IPS-18c (cell line): Measurements from ENCODE around the gene RPEL1.
"Not testable (repeated sequence)": the region's sequence is repeated elsewhere in the genome, so short reads cannot be mapped to it uniquely, and the experiment has no call there.

Experiments used
- H3K4me3 ChIP-seq: 2 replicates; pipeline ENCODE4 v1.7.0; 2013; ENCODE audit warnings: low read depth, mild to moderate bottlenecking, low read length, moderate library complexity; ENCODE audit not compliant: insufficient read depth
- H3K9me3 ChIP-seq: one replicate; pipeline ENCODE4 v1.6.1; 2013; ENCODE audit warnings: mild to moderate bottlenecking, low read length, moderate library complexity; ENCODE audit not compliant: control insufficient read depth, insufficient read depth

Gene RPEL1

DNA sequence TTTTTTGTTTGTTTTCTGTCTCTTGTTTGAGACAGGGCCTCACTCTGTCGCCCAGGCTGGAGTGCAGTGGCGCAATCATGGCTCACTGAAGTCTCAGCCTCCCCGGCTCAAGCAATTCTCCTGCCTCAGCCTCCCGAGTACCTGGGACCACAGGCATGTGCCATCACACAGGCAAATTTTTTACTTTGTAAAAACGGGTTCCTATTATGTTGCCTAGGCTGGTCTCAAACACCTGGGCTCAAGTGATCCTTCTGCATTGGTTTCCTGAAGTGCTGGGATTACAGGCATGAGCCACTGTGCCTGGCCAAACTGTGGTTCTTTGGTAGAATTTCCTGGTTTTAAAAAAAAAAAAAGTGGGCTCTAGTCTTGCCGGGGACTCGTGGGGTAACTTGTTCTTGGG, at the start of gene RPEL1:
Gene RPEL1 (plus strand): TSS at position 301 of the 400 bp plus-strand sequence. CDS start 110 bp downstream, outside the sequence.
- not testable (repeated sequence) for H3K9me3 ChIP-seq, H3K4me3 ChIP-seq

DNA sequence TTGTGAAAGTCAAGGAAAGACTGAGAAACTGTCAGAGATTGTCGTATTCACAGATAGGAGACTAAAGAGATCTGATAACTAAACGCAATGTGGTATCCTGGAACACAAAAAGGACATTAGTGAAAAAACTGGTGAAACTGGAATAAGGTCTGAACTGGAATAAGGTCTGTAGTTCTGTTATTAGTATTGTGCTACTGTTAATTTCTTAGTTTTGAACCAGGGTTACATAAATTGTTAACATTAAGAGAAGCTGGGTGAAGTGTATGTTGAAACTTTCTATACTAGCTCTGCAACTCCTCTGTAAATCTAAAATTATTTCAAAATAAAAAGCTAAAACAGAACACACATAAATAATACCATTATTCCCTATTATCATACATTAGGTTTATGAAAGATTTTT, 49.2 kb upstream of the RPEL1 start:
- Histone ChIP-seq H3K4me3 (no peak overlapping the region), H3K9me3 (no peaks in the 10 kb centered on the region)

DNA sequence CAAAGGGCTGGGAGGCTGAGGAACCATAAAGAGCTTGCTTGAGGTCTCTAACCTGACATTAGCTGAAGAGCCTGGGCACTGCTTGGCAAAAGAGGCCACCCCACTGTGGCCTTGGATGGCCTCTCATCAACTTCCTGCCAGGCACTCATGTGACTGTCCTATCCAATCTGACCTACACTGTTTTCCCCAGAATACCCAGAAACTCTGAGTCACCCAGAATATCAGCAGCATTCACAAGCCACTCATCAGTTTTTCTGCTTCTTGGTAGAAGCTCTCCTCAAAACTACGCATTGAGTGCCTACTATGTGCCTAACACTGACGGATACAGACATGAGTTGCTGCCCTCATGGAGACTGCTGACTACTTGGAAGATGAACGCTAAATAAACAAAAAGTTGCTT, 48.5 kb upstream of the RPEL1 start:
- H3K9me3 ChIP-seq: no peaks in the 10 kb centered on the region
- no peak overlapping the region for H3K4me3 ChIP-seq

- H3K9me3 ChIP-seq: no peaks in the 10 kb centered on the region
- H3K4me3 ChIP-seq: no peak overlapping the region
These were observed 47.8 kb upstream of the RPEL1 start for GRCh38 chr10:103197903-103198302.

DNA sequence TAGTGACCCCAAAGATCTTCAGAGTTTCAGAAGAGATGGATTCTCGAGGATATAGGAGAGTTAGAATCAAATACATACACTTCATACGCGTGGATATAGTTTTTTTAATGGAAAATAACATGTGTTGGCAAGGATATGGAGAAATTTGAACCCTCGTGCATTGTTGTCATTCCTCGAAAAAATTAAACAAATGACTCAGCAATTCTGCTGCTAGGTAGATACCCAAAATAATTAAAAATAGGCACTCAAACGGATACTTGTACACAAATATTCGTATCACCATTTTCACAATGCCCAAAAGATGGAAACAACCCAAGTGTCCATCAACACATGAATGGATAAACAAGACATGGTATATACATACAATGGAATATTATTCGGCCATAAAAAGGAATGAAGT, 47.0 kb upstream of the RPEL1 start:
- Histone ChIP-seq H3K9me3 (no peaks in the 10 kb centered on the region), H3K4me3 (no peak overlapping the region)

GRCh38 chr10:103199488-103199887, 46.2 kb upstream of the RPEL1 start:
- H3K9me3 ChIP-seq: no peaks in the 10 kb centered on the region
- H3K4me3 ChIP-seq: no peak overlapping the region

- Histone ChIP-seq H3K9me3 (peaks cover 3% of the 10 kb centered on the region), H3K4me3 (no peak overlapping the region)
These were observed 43.4 kb upstream of the RPEL1 start for GRCh38 chr10:103202319-103202718.

GRCh38 chr10:103203466-103203865, 42.2 kb upstream of the RPEL1 start:
- Histone ChIP-seq H3K9me3 (peaks cover 3% of the 10 kb centered on the region), H3K4me3 (no peak overlapping the region)

DNA sequence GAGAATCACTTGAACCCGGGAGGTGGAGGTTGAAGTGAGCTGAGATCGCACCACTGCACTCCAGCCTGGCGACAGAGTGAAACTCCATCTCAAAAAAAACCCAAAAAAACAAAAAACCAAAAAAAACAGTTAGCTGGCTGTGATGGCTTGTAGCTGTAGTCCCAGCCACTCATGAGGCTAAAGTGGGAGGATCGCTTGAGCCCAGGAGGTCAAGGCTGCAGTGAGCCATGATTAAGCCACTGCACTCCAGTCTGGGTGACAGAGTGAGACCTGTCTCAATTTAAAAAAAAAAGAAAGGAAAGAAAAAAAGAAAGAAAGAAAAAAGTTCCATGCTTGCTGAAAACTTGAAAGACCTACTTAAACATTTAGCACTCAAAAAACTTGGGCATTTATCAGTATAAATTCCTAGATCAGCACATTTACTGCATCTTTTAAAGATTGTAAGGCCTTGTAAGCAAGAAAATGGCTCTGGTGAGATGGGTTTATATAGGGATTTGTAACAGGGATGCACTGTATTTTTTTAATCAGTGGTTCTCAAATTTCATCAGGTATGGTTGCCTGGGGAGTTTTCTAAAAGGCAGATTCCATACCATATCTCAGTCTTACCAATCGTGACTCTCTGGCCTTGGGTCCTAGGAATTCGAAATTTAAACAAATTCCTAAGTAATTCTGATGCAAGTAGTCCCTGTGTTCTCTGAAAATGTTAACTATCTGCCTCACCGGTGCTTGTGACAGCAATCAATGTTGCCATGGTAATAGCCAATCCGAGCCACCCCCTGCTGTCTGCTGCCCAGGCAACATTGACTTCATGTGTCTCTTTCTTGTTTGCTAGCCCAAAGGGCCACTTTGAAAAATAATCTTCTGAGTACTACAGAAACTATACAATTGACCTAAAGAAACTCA, 41.1 kb upstream of the RPEL1 start:
- Histone ChIP-seq H3K4me3 (no peak overlapping the region), H3K9me3 (peaks cover 3% of the 10 kb centered on the region)

- H3K4me3 ChIP-seq, H3K9me3 ChIP-seq: not testable (repeated sequence)
These were observed 40.3 kb upstream of the RPEL1 start for GRCh38 chr10:103205401-103205800.

- not testable (repeated sequence) for H3K4me3 ChIP-seq
These were observed 39.0 kb upstream of the RPEL1 start for GRCh38 chr10:103206715-103207114.

GRCh38 chr10:103207141-103207540, 38.5 kb upstream of the RPEL1 start:
- H3K9me3 ChIP-seq: peaks cover 6% of the 10 kb centered on the region
- no peak overlapping the region for H3K4me3 ChIP-seq

More at GRCh38 chr10:103206715-103207114, 39.0 kb upstream of the RPEL1 start:
- not testable (repeated sequence) for H3K9me3 ChIP-seq

DNA sequence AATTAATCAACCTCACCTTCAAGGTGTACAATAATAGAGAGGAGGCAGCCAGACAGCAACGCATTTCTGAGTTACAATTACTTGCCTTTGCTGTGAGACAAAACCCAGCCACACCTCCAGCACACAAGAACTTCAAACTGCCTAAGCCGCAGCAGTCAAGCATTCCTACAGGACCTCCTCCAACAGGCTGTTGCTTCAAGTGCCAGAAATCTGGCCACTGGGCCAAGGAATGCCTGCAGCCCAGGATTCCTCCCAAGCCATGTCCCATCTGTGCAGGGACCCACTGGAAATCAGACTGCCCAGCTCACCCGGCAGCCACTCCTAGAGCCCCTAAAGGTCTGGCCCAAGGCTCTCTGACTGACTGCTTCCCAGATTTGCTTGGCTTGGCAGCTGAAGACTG, 38.0 kb upstream of the RPEL1 start:
- H3K9me3 ChIP-seq, H3K4me3 ChIP-seq: not testable (repeated sequence)

DNA sequence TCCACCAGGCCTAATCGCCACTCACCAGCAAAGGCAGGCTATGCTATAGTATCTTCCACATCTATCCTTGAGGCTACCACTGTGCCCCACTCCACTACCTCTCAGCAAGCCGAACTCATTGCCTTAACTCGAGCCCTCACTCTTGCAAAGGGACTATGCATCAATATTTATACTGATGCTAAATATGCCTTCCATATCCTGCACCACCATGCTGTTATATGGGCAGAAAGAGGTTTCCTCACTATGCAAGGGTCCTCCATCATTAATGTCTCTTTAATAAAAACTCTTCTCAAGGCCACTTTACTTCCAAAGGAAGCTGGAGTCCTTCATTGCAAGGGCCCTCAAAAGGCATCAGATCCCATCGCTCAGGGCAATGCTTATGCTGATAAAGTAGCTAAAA, 35.4 kb upstream of the RPEL1 start:
- H3K4me3 ChIP-seq, H3K9me3 ChIP-seq: not testable (repeated sequence)

- Histone ChIP-seq H3K9me3 (no peaks in the 10 kb centered on the region), H3K4me3 (no peak overlapping the region)
These were observed 30.1 kb upstream of the RPEL1 start for GRCh38 chr10:103215601-103216000.

- not testable (repeated sequence) for H3K4me3 ChIP-seq, H3K9me3 ChIP-seq
These were observed 29.3 kb upstream of the RPEL1 start for GRCh38 chr10:103216362-103216761.

DNA sequence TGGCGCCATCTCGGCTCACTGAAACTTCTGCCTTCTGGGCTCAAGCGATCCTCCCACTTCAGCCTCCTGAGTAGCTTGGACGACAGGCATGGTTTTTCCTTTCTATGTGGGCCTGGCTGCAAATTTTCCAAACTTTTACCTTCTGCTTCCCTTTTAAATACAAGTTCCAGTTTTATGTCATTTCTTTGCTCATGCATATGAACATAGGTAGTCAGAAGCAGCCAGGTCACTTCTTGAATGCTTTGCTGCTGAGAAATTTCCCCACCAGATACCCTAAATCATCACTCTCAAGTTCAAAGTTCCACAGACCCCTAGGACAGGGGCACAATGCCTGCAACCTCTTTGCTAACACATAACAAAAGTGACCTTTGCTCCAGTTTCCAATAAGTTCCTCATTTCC, 21.6 kb upstream of the RPEL1 start:
- H3K9me3 ChIP-seq: peaks cover 13% of the 10 kb centered on the region
- no peak overlapping the region for H3K4me3 ChIP-seq

GRCh38 chr10:103224721-103225120, 21.0 kb upstream of the RPEL1 start:
- H3K9me3 ChIP-seq: peaks cover 13% of the 10 kb centered on the region
- H3K4me3 ChIP-seq: not testable (repeated sequence)

- H3K9me3 ChIP-seq: peaks cover 13% of the 10 kb centered on the region
- no peak overlapping the region for H3K4me3 ChIP-seq
These were observed 19.7 kb upstream of the RPEL1 start for GRCh38 chr10:103225939-103226338.
